ENCODE measurements around the gene DYNLL2.

- TF ChIP-seq POLR2A (IDR thresholded peaks at IDR 0.05; ENCODE audit: low read length) (no peak), GATA1 (IDR thresholded peaks at IDR 0.05; ENCODE audit: low read depth, low read length) (no peak)
These were observed 7.9 kb downstream of the DYNLL2 start for GRCh38 chr17:58091024-58091567.

Measured in erythroblast (primary cell).